Pancreas (tissue), 10 donors: ENCODE measurements around the gene SAP25. TPM values are rescaled to one million over a fixed set of nuclear protein-coding genes. Genes with fewer than 3 reads are reported as not detected.

ENCODE experiments used
- ATAC-seq, 4 donors: fragments of 200-7000 bp; cut with Tn5 transposase; one replicate each; pipeline versions ENCODE4 v1.8.0 to v1.9.1; 2020; ENCODE audit warnings: mild to moderate bottlenecking in 4 of 4, moderate library complexity in 4 of 4
- DNase-seq, 6 donors: peaks; one replicate each; pipeline ENCODE4 v3.0.0-alpha.2; 2020
- FAIRE-seq: peaks from 2 replicates; lab custom pipeline; 2012; peaks lifted over from hg19 to GRCh38; lab: Jason Lieb, UNC
- H3K27ac ChIP-seq, 4 donors: fragments of 200-600 bp; sonication (generic); 1 replicate in 3 of 4; 2 replicates in 1 of 4; pipeline versions ENCODE4 v1.5.0 to v1.8.0; 2020
- H3K27me3 ChIP-seq, 4 donors: fragments of 200-600 bp; one replicate each; pipeline ENCODE4 v1.8.0; 2021
- H3K36me3 ChIP-seq, 3 donors: fragments of 200-600 bp; sonication (generic) in 1 of 3; one replicate each; pipeline versions ENCODE4 v1.5.0 to v1.8.0; 2020 to 2021
- H3K4me1 ChIP-seq, 3 donors: fragments of 200-600 bp; one replicate each; pipeline ENCODE4 v1.8.0; 2021
- H3K4me3 ChIP-seq, 4 donors: fragments of 200-600 bp; sonication (generic) in 2 of 4; one replicate each; pipeline versions ENCODE4 v1.5.0 to v1.8.0; 2020 to 2021
- H3K9me3 ChIP-seq, 4 donors: fragments of 200-600 bp; one replicate each; pipeline ENCODE4 v1.8.0; 2021
- CTCF ChIP-seq, 4 donors: fragments of 200-600 bp; sonication (generic) in 3 of 4; IDR thresholded peaks; one replicate each; pipeline versions ENCODE4 v1.5.0 to v1.8.0; 2021; ENCODE audit warnings: antibody characterized with exemption in 4 of 4
- WGBS, 2 donors: extraction: QIAGEN DNeasy Blood & Tissue Kit; methylation state at CpG; one replicate each; pipeline ENCODE4 v1.1.7; 2013; 5-methylcytosine and 5-hydroxymethylcytosine counted together
- intact Hi-C, 3 donors: fragments of 100-400 bp; cut with DNase I; formaldehyde crosslinking; loops; one replicate each; pipeline versions ENCODE4 v1.11.1 to v1.14.2; 2022
- polyA plus RNA-seq, 2 donors: library from polyadenylated mRNA; stranded (reverse); fragments of 200-250 nt; gene quantifications; one replicate each; pipeline ENCODE4 v1.2.3, GENCODE V29; 2013
- total RNA-seq, 6 donors: library from RNA; stranded (reverse); fragmentation: NEBNext Ultra II Directional in 4 of 6; extraction: Animal tissue kit (Norgen Biotek cat#: 25700) in 4 of 6; gene quantifications; one replicate each; pipeline versions ENCODE4 v1.2.1 to v1.2.4, GENCODE V29; 2021 to 2023
- donor health status: healthy with polysubstance abuse.
- donor health status: DM: no; HTN: no; CAD: no; lungs with moderate emphysema.
- donor health status: DM: no; HTN: no; CAD: no.
- donor health status: control.
- donor health status: control.
- donor health status: Bipolar disorder and iron deficiency.
- donor health status: DM: yes; HTN: yes; CAD: no.
- donor health status: DM: no; HTN: no; CAD: no.
- donor health status: DM: no; HTN: no; CAD: no.
- donor health status: DM: yes; HTN: yes; CAD: no.

SAP25 gene
- total and polyA plus RNA-seq, 8 donors, result 0.39 to 17.8 (median 2.6) TPM

DNA sequence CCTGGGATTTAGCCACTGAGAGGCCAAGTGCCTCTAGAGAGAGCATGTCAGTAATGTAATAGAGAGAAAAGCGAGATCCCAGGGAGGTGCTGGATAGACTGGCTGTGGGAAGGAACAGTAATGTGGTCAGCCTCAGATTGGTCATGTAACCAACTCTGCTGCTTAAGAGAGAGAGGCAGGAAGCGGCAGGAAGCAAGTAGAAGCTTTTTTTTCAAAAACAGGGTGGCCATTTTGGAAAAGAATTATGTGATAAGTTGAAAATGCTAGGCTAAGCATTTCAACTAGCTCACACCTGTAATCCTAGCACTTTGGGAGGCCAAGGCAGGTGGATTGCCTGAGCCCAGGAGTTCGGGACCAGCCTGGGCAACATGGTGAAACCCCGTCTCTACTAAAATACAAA is 24.7 kb upstream of the SAP25 start:
- Histone ChIP-seq H3K4me1 (no peaks in the 10 kb centered on the region), H3K9me3 (no peaks in the 10 kb centered on the region), H3K4me3 (no peak overlapping the region), H3K27me3 (no peaks in the 10 kb centered on the region), H3K27ac (no peak overlapping the region), H3K36me3 (no peaks in the 10 kb centered on the region)
- FAIRE-seq (no peak), DNase-seq (no peak), ATAC-seq (no peak)
- 90 to 94% methylated on average over 4 of the region's 4 CpGs for WGBS, 2 donors
- intact Hi-C loops, result no loop called here
- TF ChIP-seq CTCF (IDR thresholded peaks at IDR 0.05), result no peak

GRCh38 chr7:100595188-100595587 is 21.5 kb upstream of the SAP25 start:
- H3K27me3 ChIP-seq, result no peaks in the 10 kb centered on the region
- H3K9me3 ChIP-seq, result no peaks in the 10 kb centered on the region
- H3K27ac ChIP-seq, result no peak overlapping the region
- FAIRE-seq (no peak), ATAC-seq (no peak), DNase-seq (no peak)
- H3K4me3 ChIP-seq, result no peak overlapping the region
- intact Hi-C loops, result no loop called here
- TF ChIP-seq CTCF (IDR thresholded peaks at IDR 0.05), result no peak
- H3K4me1 ChIP-seq, result no peaks in the 10 kb centered on the region
- no peaks in the 10 kb centered on the region for H3K36me3 ChIP-seq
- WGBS, 2 donors, result 94 to 97% methylated on average over 7 of the region's 7 CpGs

DNA sequence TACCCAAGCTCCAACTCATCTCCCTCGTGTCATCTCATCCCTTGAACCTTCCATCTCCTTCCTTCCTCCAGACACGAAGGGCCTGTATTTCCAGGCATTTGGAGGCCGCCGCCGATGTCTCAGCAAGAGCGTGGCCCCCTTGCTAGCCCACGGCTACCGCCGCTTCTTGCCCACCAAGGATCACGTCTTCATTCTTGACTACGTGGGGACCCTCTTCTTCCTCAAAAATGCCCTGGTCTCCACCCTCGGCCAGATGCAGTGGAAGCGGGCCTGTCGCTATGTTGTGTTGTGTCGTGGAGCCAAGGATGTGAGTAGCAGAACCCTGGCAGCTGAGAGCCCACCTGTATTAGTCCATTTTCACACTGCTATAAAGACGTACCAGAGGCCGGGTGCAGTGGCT is 17.9 kb upstream of the SAP25 start:
- H3K4me1 ChIP-seq, result no peaks in the 10 kb centered on the region
- H3K4me3 ChIP-seq, result no peak overlapping the region
- no peak for TF ChIP-seq CTCF (IDR thresholded peaks at IDR 0.05)
- H3K9me3 ChIP-seq, result no peaks in the 10 kb centered on the region
- ATAC-seq (no peak), FAIRE-seq (no peak), DNase-seq (no peak)
- intact Hi-C loops, result no loop called here
- H3K27ac ChIP-seq, result no peak overlapping the region
- 79 to 90% methylated on average over 17 of the region's 17 CpGs for WGBS, 2 donors
- H3K27me3 ChIP-seq, result no peaks in the 10 kb centered on the region
- no peaks in the 10 kb centered on the region for H3K36me3 ChIP-seq

DNA sequence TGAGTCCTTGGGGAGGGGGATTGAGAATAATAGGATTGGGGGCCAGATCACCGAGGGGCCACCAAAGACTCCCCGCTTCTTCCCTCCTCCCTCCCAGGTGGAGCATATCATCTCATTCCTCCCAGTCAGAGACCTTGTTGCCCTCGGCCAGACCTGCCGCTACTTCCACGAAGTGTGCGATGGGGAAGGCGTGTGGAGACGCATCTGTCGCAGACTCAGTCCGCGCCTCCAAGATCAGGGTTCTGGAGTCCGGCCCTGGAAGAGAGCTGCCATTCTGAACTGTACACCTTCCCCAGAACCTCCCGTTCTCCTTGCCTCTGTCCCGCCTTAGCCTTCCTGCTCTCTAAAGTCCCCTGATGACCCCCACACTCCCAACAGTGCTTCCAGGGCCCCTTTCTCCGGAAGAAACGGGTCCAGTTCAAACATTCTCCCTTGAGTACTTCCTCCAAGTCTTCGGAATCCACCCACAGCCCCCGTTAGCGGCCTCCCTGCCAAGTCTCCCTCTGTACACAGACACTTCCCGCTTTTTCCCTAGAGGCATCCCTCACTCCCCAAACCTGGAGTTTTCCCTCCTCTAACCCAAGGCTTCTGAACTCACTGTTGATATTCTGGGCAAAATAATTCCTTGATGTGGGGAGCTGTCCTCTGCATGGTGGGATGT is 16.5 kb upstream of the SAP25 start:
- peak in 2 of 6 donors; percentile 19 to 51 for DNase-seq

More for the DNA sequence above, 16.5 kb upstream of the SAP25 start:
- TF ChIP-seq CTCF (IDR thresholded peaks at IDR 0.05), result no peak
- H3K27me3 ChIP-seq, result no peaks in the 10 kb centered on the region
- no peak for ATAC-seq
- no peak for FAIRE-seq
- no peaks in the 10 kb centered on the region for H3K36me3 ChIP-seq
- H3K27ac ChIP-seq, result no peak overlapping the region
- no peaks in the 10 kb centered on the region for H3K9me3 ChIP-seq
- H3K4me3 ChIP-seq, result no peak overlapping the region
- H3K4me1 ChIP-seq, result no peaks in the 10 kb centered on the region
- intact Hi-C loops, result no loop called here
- WGBS, 2 donors, result 53% methylated on average over 20 of the region's 20 CpGs
